ENCODE measurements around the gene NCLN. TPM values are rescaled to one million over a fixed set of nuclear protein-coding genes. Genes with fewer than 3 reads are reported as not detected.

Gene NCLN
- total and polyA plus RNA-seq, 7 donors: 15.4 to 86.1 (median 36.4) TPM

DNA sequence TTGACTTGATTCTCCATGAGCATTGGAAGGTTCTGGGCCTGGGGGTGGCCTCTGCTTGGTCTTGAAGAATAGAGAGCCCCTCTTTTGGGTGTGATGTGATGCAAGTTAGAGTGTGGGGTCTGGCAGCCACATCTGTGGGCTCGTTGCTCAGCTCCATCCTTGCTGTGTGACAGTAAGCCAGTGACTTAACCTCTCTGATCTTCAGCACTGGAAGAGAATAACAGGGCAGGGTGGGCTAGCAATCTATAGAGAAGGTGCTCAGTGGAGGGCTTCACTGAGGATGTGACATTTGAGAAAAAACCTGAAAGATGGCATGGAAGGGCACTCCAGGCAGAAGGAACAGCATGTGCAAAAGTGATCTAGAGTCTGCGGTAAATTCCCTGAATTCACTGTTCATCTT lies 66.9 kb downstream of the NCLN start:
- 84 to 87% (median 86%) methylated on average over 2 of the region's 2 CpGs for WGBS, 3 donors

DNA sequence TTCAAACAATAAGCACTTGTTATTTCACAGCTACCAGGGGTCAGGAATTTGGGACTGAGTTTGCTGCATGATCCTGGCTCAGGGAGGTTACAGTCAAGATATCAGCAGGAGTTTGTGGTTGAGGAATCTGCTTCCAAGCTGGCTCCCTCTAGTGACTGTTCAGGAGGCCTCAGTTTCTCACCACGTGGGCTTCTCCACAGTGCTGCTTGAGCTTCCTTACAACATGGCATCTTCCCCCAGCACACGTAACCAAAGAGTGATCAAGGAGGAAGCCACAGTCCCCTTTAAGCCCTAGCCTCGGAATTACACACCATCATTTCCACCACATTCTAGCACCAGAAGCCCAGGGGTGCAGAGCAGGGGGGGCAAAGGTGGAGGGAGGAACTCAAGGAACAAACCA lies 67.5 kb downstream of the NCLN start:
- Histone ChIP-seq H3K27ac (no peak overlapping the region), H3K4me3 (no peak overlapping the region), H3K36me3 (ENCODE audit: insufficient read depth in 1 of 2, low read depth in 1 of 2) (no peaks in the 10 kb centered on the region), H3K9me3 (peaks cover 6% of the 10 kb centered on the region), H3K27me3 (ENCODE audit: insufficient read depth in 3 of 3, low read length in 2 of 3) (peaks cover 0 to 22% (median 5%) of the 10 kb centered on the region in 3 donors), H3K4me1 (no peaks in the 10 kb centered on the region)
- DNase-seq (no peak), ATAC-seq (no peak)
- TF ChIP-seq, protein P1, sequence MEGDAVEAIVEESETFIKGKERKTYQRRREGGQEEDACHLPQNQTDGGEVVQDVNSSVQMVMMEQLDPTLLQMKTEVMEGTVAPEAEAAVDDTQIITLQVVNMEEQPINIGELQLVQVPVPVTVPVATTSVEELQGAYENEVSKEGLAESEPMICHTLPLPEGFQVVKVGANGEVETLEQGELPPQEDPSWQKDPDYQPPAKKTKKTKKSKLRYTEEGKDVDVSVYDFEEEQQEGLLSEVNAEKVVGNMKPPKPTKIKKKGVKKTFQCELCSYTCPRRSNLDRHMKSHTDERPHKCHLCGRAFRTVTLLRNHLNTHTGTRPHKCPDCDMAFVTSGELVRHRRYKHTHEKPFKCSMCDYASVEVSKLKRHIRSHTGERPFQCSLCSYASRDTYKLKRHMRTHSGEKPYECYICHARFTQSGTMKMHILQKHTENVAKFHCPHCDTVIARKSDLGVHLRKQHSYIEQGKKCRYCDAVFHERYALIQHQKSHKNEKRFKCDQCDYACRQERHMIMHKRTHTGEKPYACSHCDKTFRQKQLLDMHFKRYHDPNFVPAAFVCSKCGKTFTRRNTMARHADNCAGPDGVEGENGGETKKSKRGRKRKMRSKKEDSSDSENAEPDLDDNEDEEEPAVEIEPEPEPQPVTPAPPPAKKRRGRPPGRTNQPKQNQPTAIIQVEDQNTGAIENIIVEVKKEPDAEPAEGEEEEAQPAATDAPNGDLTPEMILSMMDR (IDR thresholded peaks at IDR 0.05): no peak
- 49 to 52% (median 51%) methylated on average over 3 of the region's 3 CpGs for WGBS, 3 donors
- intact Hi-C loops (cut with DNase I): no loop called here

More for the DNA sequence above, 66.9 kb downstream of the NCLN start:
- H3K4me1 ChIP-seq: no peaks in the 10 kb centered on the region
- peaks cover 0 to 22% (median 5%) of the 10 kb centered on the region in 3 donors for H3K27me3 ChIP-seq (ENCODE audit: insufficient read depth in 3 of 3, low read length in 2 of 3)
- ATAC-seq (no peak), DNase-seq (no peak)
- H3K4me3 ChIP-seq: no peak overlapping the region
- H3K9me3 ChIP-seq: peaks cover 6% of the 10 kb centered on the region
- H3K36me3 ChIP-seq (ENCODE audit: insufficient read depth in 1 of 2, low read depth in 1 of 2): no peaks in the 10 kb centered on the region
- intact Hi-C loops (cut with DNase I): no loop called here
- H3K27ac ChIP-seq: no peak overlapping the region
- TF ChIP-seq, protein P1 (IDR thresholded peaks at IDR 0.05): no peak

DNA sequence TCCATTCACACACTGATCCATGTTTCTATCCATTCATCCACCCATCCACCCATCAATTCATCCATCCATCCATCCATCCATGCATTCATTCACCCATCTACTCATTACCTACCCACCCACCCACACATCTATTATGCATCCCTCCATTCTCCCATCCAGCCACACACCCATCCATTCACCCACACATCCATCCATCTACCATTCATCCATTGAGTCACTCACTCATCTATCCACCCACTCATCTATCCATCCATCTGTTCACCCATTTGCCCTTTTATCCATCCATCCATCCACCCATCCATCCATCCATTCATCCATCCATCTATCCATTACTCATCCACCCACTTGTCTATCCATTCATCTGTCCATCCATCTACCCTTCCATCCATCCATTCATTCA lies 68.8 kb downstream of the NCLN start:
- DNase-seq: no peak
- Histone ChIP-seq H3K9me3 (peaks cover 6% of the 10 kb centered on the region), H3K4me3 (no peak overlapping the region), H3K27me3 (ENCODE audit: insufficient read depth in 3 of 3, low read length in 2 of 3) (peaks cover 0 to 22% (median 5%) of the 10 kb centered on the region in 3 donors), H3K36me3 (ENCODE audit: insufficient read depth in 1 of 2, low read depth in 1 of 2) (no peaks in the 10 kb centered on the region), H3K27ac (no peak overlapping the region), H3K4me1 (no peaks in the 10 kb centered on the region)
- ATAC-seq: no peak
- intact Hi-C loops (cut with DNase I): no loop called here
- TF ChIP-seq, protein P1 (IDR thresholded peaks at IDR 0.05): no peak

DNA sequence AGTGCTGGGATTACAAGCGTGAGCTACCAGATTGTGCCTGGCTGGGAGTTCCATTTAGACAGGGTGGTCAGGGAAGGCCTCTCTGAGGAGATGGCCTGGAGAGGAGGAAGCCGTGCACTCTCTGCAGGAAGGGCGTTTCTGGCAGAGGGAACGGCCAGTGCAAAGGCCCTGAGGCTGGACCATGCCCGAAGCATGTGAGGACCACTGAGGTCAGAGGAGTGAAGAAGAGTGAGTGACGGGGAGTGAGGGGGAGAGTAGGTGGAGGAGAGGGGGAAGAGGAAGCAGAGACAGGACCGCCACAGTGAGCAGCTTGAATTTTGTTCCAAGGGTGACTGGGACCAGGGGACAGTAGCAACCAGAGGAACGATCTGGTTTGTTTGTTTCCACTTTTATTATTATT lies 71.3 kb downstream of the NCLN start:
- peaks cover 0 to 19% (median 4%) of the 10 kb centered on the region in 3 donors for H3K27me3 ChIP-seq (ENCODE audit: insufficient read depth in 3 of 3, low read length in 2 of 3)
- H3K4me3 ChIP-seq: no peak overlapping the region
- intact Hi-C loops (cut with DNase I): no loop called here
- H3K36me3 ChIP-seq (ENCODE audit: insufficient read depth in 1 of 2, low read depth in 1 of 2): no peaks in the 10 kb centered on the region
- H3K4me1 ChIP-seq: no peaks in the 10 kb centered on the region
- WGBS, 3 donors: 84 to 91% (median 86%) methylated on average over 8 of the region's 8 CpGs
- DNase-seq: no peak
- TF ChIP-seq, protein P1 (IDR thresholded peaks at IDR 0.05): no peak
- H3K9me3 ChIP-seq: peaks cover 6% of the 10 kb centered on the region
- H3K27ac ChIP-seq: no peak overlapping the region
- ATAC-seq: no peak

Other genes starting within 250 kb of the NCLN start
- gene ZNF77, start 241.0 kb upstream of the NCLN start, total RNA-seq: 1 to 10 TPM; 1.3 to 2.4 (median 1.3) TPM
- gene ZNF77, start 241.0 kb upstream of the NCLN start, polyA plus RNA-seq: 1 to 10 TPM in 2 of 3 donors, under 1 TPM in 1; 0.84 to 1.9 (median 1.6) TPM
- under 1 TPM in 3 of 4 donors, not detected in 1; 0.50 to 0.89 (median 0.68) TPM for gene TLE6, start 208.4 kb upstream of the NCLN start, total RNA-seq
- gene TLE6, start 208.4 kb upstream of the NCLN start, polyA plus RNA-seq: 1 to 10 TPM in 2 of 3 donors, under 1 TPM in 1; 0.96 to 2.2 (median 1.5) TPM
- 10 to 100 TPM; 28.6 to 42.5 (median 36.1) TPM for gene TLE2, start 156.7 kb upstream of the NCLN start, total RNA-seq
- gene TLE2, start 156.7 kb upstream of the NCLN start, polyA plus RNA-seq: 10 to 100 TPM; 23.5 to 35.1 (median 31.8) TPM
- gene TLE5, start 123.4 kb upstream of the NCLN start, total RNA-seq: 100 to 1,000 TPM; 390 to 607 (median 551) TPM
- gene TLE5, start 123.4 kb upstream of the NCLN start, polyA plus RNA-seq: 100 to 1,000 TPM; 450 to 786 (median 780) TPM
- 10 to 100 TPM; 46.7 to 62.4 (median 52.0) TPM for gene GNA11, start 91.6 kb upstream of the NCLN start, total RNA-seq
- 10 to 100 TPM; 32.9 to 85.2 (median 33.4) TPM for gene GNA11, start 91.6 kb upstream of the NCLN start, polyA plus RNA-seq
- 1 to 10 TPM in 3 of 4 donors, under 1 TPM in 1; 0.91 to 1.9 (median 1.3) TPM for gene GNA15, start 49.9 kb upstream of the NCLN start, total RNA-seq
- gene GNA15, start 49.9 kb upstream of the NCLN start, polyA plus RNA-seq: under 1 TPM; 0.18 to 0.56 (median 0.31) TPM
- gene S1PR4, start 7.2 kb upstream of the NCLN start, total RNA-seq: under 1 TPM; 0.40 to 0.79 (median 0.70) TPM
- gene S1PR4, start 7.2 kb upstream of the NCLN start, polyA plus RNA-seq: under 1 TPM; 0.63 to 0.94 (median 0.77) TPM
- gene CELF5, start 38.7 kb downstream of the NCLN start, total RNA-seq: not detected
- gene CELF5, start 38.7 kb downstream of the NCLN start, polyA plus RNA-seq: under 1 TPM in 1 of 3 donors, not detected in 2; 0.06 TPM
- gene NFIC, start 180.7 kb downstream of the NCLN start, total RNA-seq: 100 to 1,000 TPM; 209 to 439 (median 325) TPM
- 100 to 1,000 TPM in 2 of 3 donors, 10 to 100 TPM in 1; 100.0 to 270 (median 165) TPM for gene NFIC, start 180.7 kb downstream of the NCLN start, polyA plus RNA-seq

All from psoas muscle (tissue), 8 donors.